Measurements from ENCODE around the gene SNF8. TPM values are rescaled to one million over a fixed set of nuclear protein-coding genes. Genes with fewer than 3 reads are reported as not detected.

Gene SNF8
- total RNA-seq, 1 experiment from 2014 or later = 136 TPM

DNA sequence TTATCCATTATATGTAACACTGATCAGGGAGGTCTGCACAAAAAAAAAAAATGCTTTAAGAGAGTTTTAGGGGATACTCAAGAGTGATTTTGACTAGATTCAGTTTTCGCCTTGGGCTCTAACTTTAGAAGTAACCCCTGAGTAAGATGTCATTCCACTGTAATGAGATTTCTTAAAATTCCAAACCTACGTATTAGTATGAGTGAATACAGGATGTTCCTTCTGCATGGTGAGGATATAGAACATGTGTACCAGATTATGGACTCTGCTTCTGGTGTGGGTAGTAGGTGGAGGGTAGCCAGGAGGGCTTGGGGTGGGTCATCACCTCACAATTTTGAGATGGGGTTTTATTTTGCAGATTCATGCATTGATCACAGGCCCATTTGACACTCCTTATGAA, 32.2 kb downstream of the SNF8 start (continued):
- TF ChIP-seq PRDM15 (CRISPR knock-in tag; IDR thresholded peaks at IDR 0.05) = no peak

DNA sequence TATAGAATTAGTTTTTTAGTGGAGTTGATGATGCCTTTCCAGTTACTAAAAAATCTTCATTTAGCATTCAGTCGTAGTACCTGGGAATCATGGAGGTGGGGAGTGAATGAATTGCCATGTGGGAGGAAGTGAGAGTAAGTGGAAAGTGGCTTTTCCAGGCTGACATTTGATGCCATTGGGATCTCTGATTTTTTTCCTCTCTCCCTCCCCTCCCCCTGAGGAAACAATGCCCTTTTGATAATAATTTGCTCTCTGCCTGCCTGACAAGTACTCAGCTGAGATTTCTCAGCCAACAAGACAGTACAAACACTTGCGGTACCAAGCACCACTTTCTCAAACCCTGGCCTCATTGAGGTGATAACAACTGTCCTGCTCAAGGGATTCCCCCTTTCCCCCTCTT, 34.3 kb downstream of the SNF8 start:
- no peak for ATAC-seq
- Mint-ChIP-seq H3K9me3 (no peaks in the 10 kb centered on the region), H3K4me1 (peaks cover 31% of the 10 kb centered on the region), H3K27ac (peak overlapping the region; percentile 50), H3K27me3 (ENCODE audit: low read depth) (no peaks in the 10 kb centered on the region), H3K36me3 (peaks cover 45% of the 10 kb centered on the region), H3K4me3 (peak overlapping the region; percentile 100)
- TF ChIP-seq, protein P1, sequence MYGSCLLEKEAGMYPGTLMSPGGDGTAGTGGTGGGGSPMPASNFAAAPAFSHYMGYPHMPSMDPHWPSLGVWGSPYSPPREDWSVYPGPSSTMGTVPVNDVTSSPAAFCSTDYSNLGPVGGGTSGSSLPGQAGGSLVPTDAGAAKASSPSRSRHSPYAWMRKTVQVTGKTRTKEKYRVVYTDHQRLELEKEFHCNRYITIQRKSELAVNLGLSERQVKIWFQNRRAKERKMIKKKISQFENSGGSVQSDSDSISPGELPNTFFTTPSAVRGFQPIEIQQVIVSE (CRISPR knock-in tag; IDR thresholded peaks at IDR 0.05; ENCODE audit: borderline replicate concordance) = no peak
- TF ChIP-seq ZNF416 (CRISPR knock-in tag; IDR thresholded peaks at IDR 0.05) = no peak
- TF ChIP-seq, protein P2, sequence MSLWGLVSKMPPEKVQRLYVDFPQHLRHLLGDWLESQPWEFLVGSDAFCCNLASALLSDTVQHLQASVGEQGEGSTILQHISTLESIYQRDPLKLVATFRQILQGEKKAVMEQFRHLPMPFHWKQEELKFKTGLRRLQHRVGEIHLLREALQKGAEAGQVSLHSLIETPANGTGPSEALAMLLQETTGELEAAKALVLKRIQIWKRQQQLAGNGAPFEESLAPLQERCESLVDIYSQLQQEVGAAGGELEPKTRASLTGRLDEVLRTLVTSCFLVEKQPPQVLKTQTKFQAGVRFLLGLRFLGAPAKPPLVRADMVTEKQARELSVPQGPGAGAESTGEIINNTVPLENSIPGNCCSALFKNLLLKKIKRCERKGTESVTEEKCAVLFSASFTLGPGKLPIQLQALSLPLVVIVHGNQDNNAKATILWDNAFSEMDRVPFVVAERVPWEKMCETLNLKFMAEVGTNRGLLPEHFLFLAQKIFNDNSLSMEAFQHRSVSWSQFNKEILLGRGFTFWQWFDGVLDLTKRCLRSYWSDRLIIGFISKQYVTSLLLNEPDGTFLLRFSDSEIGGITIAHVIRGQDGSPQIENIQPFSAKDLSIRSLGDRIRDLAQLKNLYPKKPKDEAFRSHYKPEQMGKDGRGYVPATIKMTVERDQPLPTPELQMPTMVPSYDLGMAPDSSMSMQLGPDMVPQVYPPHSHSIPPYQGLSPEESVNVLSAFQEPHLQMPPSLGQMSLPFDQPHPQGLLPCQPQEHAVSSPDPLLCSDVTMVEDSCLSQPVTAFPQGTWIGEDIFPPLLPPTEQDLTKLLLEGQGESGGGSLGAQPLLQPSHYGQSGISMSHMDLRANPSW (CRISPR knock-in tag; conservative IDR thresholded peaks at IDR 0.05; ENCODE audit: low read depth) = no peak
- TF ChIP-seq RELA (CRISPR knock-in tag; IDR thresholded peaks at IDR 0.05; ENCODE audit: borderline replicate concordance) = no peak
- TF ChIP-seq E2F5 (CRISPR knock-in tag; IDR thresholded peaks at IDR 0.05) = no peak
- TF ChIP-seq ZNF263 (CRISPR knock-in tag; IDR thresholded peaks at IDR 0.05; ENCODE audit: low read depth) = no peak
- ChIA-PET POLR2A (no interaction called here), CTCF (no interaction called here)
- no peak for DNase-seq (ENCODE audit: low spot score)

- Mint-ChIP-seq H3K9me3 (no peaks in the 10 kb centered on the region), H3K36me3 (peaks cover 44% of the 10 kb centered on the region), H3K27ac (peak overlapping the region; percentile 59; the same call in 1 of the 2 replicates), H3K4me3 (peak overlapping the region; percentile 100), H3K4me1 (peaks cover 31% of the 10 kb centered on the region), H3K27me3 (ENCODE audit: low read depth) (no peaks in the 10 kb centered on the region)
- ATAC-seq (no peak), DNase-seq (ENCODE audit: low spot score) (no peak)
- ChIA-PET POLR2A (interaction anchor here (1.0 to 3.2 kb wide), 3 partner anchors 17 to 105 kb away, joined by 3 to 23 read pairs (median 6); partner anchors contain the start of genes ATP5MC1 and SNF8), CTCF (interaction anchor here (1.0 to 1.8 kb wide), 3 partner anchors 25 to 126 kb away, joined by 3 to 10 read pairs (median 9); no protein-coding TSS in a partner anchor)
- TF ChIP-seq PREB (CRISPR knock-in tag; IDR thresholded peaks at IDR 0.05; ENCODE audit: borderline replicate concordance) = no peak
- no peak for TF ChIP-seq RELA (CRISPR knock-in tag; IDR thresholded peaks at IDR 0.05; ENCODE audit: borderline replicate concordance)
- TF ChIP-seq, protein P2 (CRISPR knock-in tag; conservative IDR thresholded peaks at IDR 0.05; ENCODE audit: low read depth) = no peak
- no peak for TF ChIP-seq SMAD4 (CRISPR knock-in tag; IDR thresholded peaks at IDR 0.05)
- TF ChIP-seq ZNF425 (CRISPR knock-in tag; conservative IDR thresholded peaks at IDR 0.05) = no peak
- TF ChIP-seq USF2 (CRISPR knock-in tag; IDR thresholded peaks at IDR 0.05) = no peak
- no peak for TF ChIP-seq TCF7 (CRISPR knock-in tag; IDR thresholded peaks at IDR 0.05; ENCODE audit: low read depth)
- TF ChIP-seq NFATC4 (CRISPR knock-in tag; IDR thresholded peaks at IDR 0.05) = no peak
- no peak for TF ChIP-seq PRRX2 (CRISPR knock-in tag; IDR thresholded peaks at IDR 0.05)
Observed at GRCh38 chr17:48909783-48910182, 34.9 kb downstream of the SNF8 start.
